HepG2 (cell line): ENCODE measurements around the gene CCDC85C. TPM values are rescaled to one million over a fixed set of nuclear protein-coding genes. Genes with fewer than 3 reads are reported as not detected.

Experiments
- ATAC-seq: fragments of 200-7000 bp; cut with Tn5 transposase; 3 replicates; pipeline ENCODE4 v1.9.1; 2020; ENCODE audit warnings: mild to moderate bottlenecking, moderate library complexity
- BruUV-seq: library from RNA; stranded (reverse); fragments of 400-500 nt; replicated peaks from 2 replicates; lab custom pipeline; 2021; lab: Mats Ljungman, UMichigan
- CTCF ChIA-PET: fragments of 300-600 bp; formaldehyde crosslinking; extraction: SDS; loops from one replicate; lab custom pipeline; 2021; ENCODE audit warnings: low total read pairs, inconsistent platforms, low intra/inter-chr PET ratio; lab: Yijun Ruan, JAX
- POLR2A ChIA-PET: fragments of 350-600 bp; sonication (Branson Sonifier 250); formaldehyde crosslinking; loops from one replicate; lab custom pipeline; 2020; ENCODE audit warnings: antibody characterized with exemption, inconsistent platforms; lab: Yijun Ruan, JAX
- DNase-seq: peaks from one replicate; pipeline ENCODE4 v3.0.0-alpha.2; 2015; ENCODE audit warnings: low spot score
- FAIRE-seq: peaks from 3 replicates; lab custom pipeline; 2011; peaks lifted over from hg19 to GRCh38; lab: Jason Lieb, UNC
- H2AFZ ChIP-seq: one replicate; pipeline ENCODE4 v1.6.1; 2011; ENCODE audit warnings: low read length, inconsistent platforms
- H3K27ac ChIP-seq: fragments of 300-600 bp; 3 replicates; pipeline ENCODE4 v1.8.0; 2011; ENCODE audit warnings: mixed run types, mild to moderate bottlenecking, mixed read lengths, low read length, inconsistent platforms; ENCODE audit not compliant: insufficient read depth; ENCODE audit errors: extremely low read length
- H3K27me3 ChIP-seq, 2 experiments: fragments of 200-600 bp in 1 of 2; 2 replicates in 1 of 2; 3 replicates in 1 of 2; pipeline versions ENCODE4 v1.6.0 to v1.8.0; 2011; ENCODE audit warnings: low read length in 2 of 2, mild to moderate bottlenecking in 2 of 2, moderate library complexity in 2 of 2, inconsistent platforms in 1 of 2; ENCODE audit not compliant: insufficient read depth in 2 of 2, control insufficient read depth in 1 of 2
- H3K36me3 ChIP-seq, 2 experiments: fragments of 200-600 bp in 1 of 2; replicated peaks in 1 of 2; 2 replicates in 1 of 2; 3 replicates in 1 of 2; pipeline versions ENCODE4 v1.5.1 to v1.8.0; 2011; ENCODE audit warnings: low read length in 2 of 2, inconsistent platforms in 1 of 2; ENCODE audit not compliant: insufficient read depth in 2 of 2, control insufficient read depth in 1 of 2
- H3K4me1 ChIP-seq: 2 replicates; pipeline ENCODE4 v1.5.1; 2012; ENCODE audit warnings: low read length, inconsistent platforms; ENCODE audit not compliant: insufficient read depth
- H3K4me2 ChIP-seq: 2 replicates; pipeline ENCODE4 v1.6.0; 2011; ENCODE audit warnings: low read depth, low read length, inconsistent platforms
- H3K4me3 ChIP-seq, 3 experiments: fragments of 200-600 bp in 1 of 3; sonication (generic), shearing (Covaris generic) in 1 of 3; replicated peaks in 1 of 3; 2 replicates each; pipeline ENCODE4 v1.5.1; 2011 to 2016; ENCODE audit warnings: low read length in 3 of 3, inconsistent platforms in 2 of 3, low read depth in 2 of 3, mild to moderate bottlenecking in 2 of 3, control low read depth in 1 of 3, mixed read lengths in 1 of 3; ENCODE audit not compliant: insufficient read depth in 1 of 3
- H3K79me2 ChIP-seq: one replicate; pipeline ENCODE4 v1.6.1; 2011; ENCODE audit warnings: low read length, inconsistent platforms; ENCODE audit not compliant: insufficient read depth
- H3K9ac ChIP-seq: 2 replicates; pipeline ENCODE4 v1.6.0; 2011; ENCODE audit warnings: mild to moderate bottlenecking, low read depth, low read length, inconsistent platforms; ENCODE audit not compliant: insufficient read depth
- H3K9me3 ChIP-seq: 2 replicates; pipeline ENCODE4 v1.5.1; 2012; ENCODE audit warnings: mild to moderate bottlenecking, low read length
- H4K20me1 ChIP-seq: 2 replicates; pipeline ENCODE4 v1.6.0; 2011; ENCODE audit warnings: inconsistent platforms, mild to moderate bottlenecking, low read length, moderate library complexity; ENCODE audit not compliant: insufficient read depth
- AGO2 ChIP-seq: fragments of 200-400 bp; formaldehyde crosslinking; optimal IDR thresholded peaks from 2 replicates; pipeline ENCODE3; 2017; ENCODE audit warnings: mild to moderate bottlenecking, low read depth, low read length, moderate library complexity
- GATAD2A ChIP-seq: IDR thresholded peaks from 2 replicates; pipeline ENCODE4 v1.6.1; 2016
- KDM5B ChIP-seq: sonication (generic); formaldehyde crosslinking; IDR thresholded peaks from 2 replicates; pipeline ENCODE4 v1.4.0; 2020; ENCODE audit warnings: missing genetic modification reagents, mild to moderate bottlenecking, borderline replicate concordance
- MYC ChIP-seq: sonication (generic); formaldehyde crosslinking; IDR thresholded peaks from 2 replicates; pipeline ENCODE4 v1.9.0; 2021; ENCODE audit warnings: missing genetic modification reagents, borderline replicate concordance
- ZBTB38 ChIP-seq: sonication (generic); formaldehyde crosslinking; IDR thresholded peaks from 2 replicates; pipeline ENCODE4 v1.5.1; 2020; ENCODE audit warnings: mild to moderate bottlenecking, missing genetic modification reagents
- WGBS: methylation state at CpG from one replicate; pipeline ENCODE4 v1.1.6; 2017; ENCODE audit warnings: low lambda C conversion rate; 5-methylcytosine and 5-hydroxymethylcytosine counted together
- in situ Hi-C: cut with HindIII; loops from 2 replicates; pipeline ENCODE4 v1.10.0; 2017; ENCODE audit warnings: low pct_unique_long_range_greater_than_20kb; ENCODE audit not compliant: extremely low pct_ligation_motif_present
- intact Hi-C: fragments of 100-400 bp; cut with micrococcal nuclease; formaldehyde crosslinking; loops from one replicate; pipeline ENCODE4 v1.10.0; 2022; ENCODE audit not compliant: unreplicated experiment
- polyA plus RNA-seq, 8 experiments: library from polyadenylated mRNA; depleted of rRNA in 3 of 8; stranded (reverse) in 7 of 8; unstranded in 1 of 8; fragments of >200 nt; fragmentation: Illumina TruSeq in 4 of 8; extraction: Trizol in 4 of 8; gene quantifications; 2 replicates each; pipeline versions ENCODE4 v1.2.1 to v1.2.3, GENCODE V29; 2011 to 2016; ENCODE audit warnings: low read depth in 4 of 8, missing spikeins in 1 of 8, mixed read lengths in 1 of 8; ENCODE audit not compliant: insufficient read depth in 1 of 8
- total RNA-seq, 5 experiments: library from RNA; depleted of rRNA; stranded (reverse); fragments of >200 nt; fragmentation: Illumina TruSeq; extraction: Trizol; gene quantifications; 2 replicates each; pipeline ENCODE4 v1.2.3, GENCODE V29; 2016; ENCODE audit warnings: low read depth in 1 of 5
- TF ChIP-seq, protein P1 (sequence below): sonication (generic); formaldehyde crosslinking; IDR thresholded peaks from 2 replicates; pipeline ENCODE4 v1.5.0; 2020; ENCODE audit warnings: missing genetic modification reagents
- TF ChIP-seq, protein P2 (sequence below): sonication (generic); formaldehyde crosslinking; IDR thresholded peaks from 2 replicates; pipeline ENCODE4 v1.4.0; 2020; ENCODE audit warnings: missing genetic modification reagents
- TF ChIP-seq, protein P3 (sequence below): sonication (generic); formaldehyde crosslinking; IDR thresholded peaks from 2 replicates; pipeline ENCODE4 v1.5.1; 2020; ENCODE audit warnings: mild to moderate bottlenecking, missing genetic modification reagents, moderate library complexity
- TF ChIP-seq, protein P4 (sequence below): sonication (generic); formaldehyde crosslinking; IDR thresholded peaks from 2 replicates; pipeline ENCODE4 v1.4.0; 2020; ENCODE audit warnings: missing genetic modification reagents
- TF ChIP-seq, protein P5 (sequence below): sonication (generic); formaldehyde crosslinking; IDR thresholded peaks from 2 replicates; pipeline ENCODE4 v1.8.0; 2022; ENCODE audit warnings: mild to moderate bottlenecking, missing genetic modification reagents

Gene CCDC85C
- total and polyA plus RNA-seq, 2 of the 13 experiments (the other 11 are each of a cell fraction or from before 2014, with no cell fraction given): 18.8 to 43.8 TPM

DNA sequence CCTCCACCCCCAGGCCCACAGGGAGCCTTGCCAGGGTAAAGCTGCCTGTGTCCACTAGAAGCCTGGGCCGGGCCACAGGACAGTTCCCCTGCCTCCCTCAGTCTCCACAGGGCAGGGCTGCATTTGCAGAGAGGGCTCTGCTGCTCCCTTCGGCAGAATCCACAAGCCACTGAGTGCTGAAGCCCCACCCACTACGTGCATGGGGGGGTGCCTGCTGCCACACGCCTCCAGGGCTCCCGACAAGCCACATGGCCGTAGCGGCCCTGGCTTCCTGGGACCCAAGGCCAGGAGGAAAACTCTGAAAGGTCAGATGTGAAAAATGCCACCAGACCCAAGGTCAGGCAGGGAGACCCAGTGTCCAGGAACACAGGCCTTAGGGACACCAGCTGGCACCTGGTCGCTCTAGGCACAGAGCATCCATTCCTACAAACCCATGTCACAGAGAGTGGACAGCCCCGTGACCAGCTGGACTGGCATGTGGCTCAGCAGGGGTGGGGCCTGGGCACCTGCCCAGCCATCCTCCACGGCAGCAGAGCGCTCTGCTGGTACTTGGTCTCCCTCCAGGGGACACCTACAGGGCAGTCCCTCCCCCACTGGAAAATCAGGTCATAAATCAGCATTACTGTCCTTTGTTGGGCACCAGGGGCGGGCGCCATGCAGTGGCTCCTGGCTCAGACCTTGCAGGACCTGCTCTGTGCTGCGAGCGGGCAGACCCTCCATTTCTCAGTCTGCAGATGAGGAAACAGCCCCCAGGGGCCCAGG, 42.9 kb downstream of the CCDC85C start:
- peaks cover 12% of the 10 kb centered on the region for H4K20me1 ChIP-seq
- H3K4me1 ChIP-seq: peaks cover 90% of the 10 kb centered on the region
- no peak for DNase-seq
- H3K36me3 ChIP-seq: peaks cover 0 to 3% of the 10 kb centered on the region in 2 experiments; a peak in 2 of 5 replicates
- 90% methylated on average over 8 of the region's 15 CpGs for WGBS
- no peak for ATAC-seq
- no TSS peak for BruUV-seq
- no peak overlapping the region for H3K4me3 ChIP-seq
- in situ Hi-C loops (no loop called here), intact Hi-C loops (loop anchor here (5.0 kb wide), 1 partner anchor 66 kb away; no protein-coding TSS in a partner anchor)
- H3K79me2 ChIP-seq: peaks cover 94% of the 10 kb centered on the region
- H3K9me3 ChIP-seq: no peaks in the 10 kb centered on the region
- ChIA-PET POLR2A (no interaction called here), CTCF (no interaction called here)
- H3K27me3 ChIP-seq: no peaks in the 10 kb centered on the region
- H3K4me2 ChIP-seq: no peak overlapping the region
- peak overlapping the region; percentile 4 for H3K27ac ChIP-seq
- FAIRE-seq: no peak
- H2AFZ ChIP-seq: no peak overlapping the region
- H3K9ac ChIP-seq: no peak overlapping the region
- peak; percentile 97 for TF ChIP-seq ZBTB38 (CRISPR knock-in tag)
- TF ChIP-seq KDM5B (CRISPR knock-in tag): no peak
- TF ChIP-seq MYC: peak; percentile 55; the same call in 1 of the 2 replicates
- TF ChIP-seq, protein P1, sequence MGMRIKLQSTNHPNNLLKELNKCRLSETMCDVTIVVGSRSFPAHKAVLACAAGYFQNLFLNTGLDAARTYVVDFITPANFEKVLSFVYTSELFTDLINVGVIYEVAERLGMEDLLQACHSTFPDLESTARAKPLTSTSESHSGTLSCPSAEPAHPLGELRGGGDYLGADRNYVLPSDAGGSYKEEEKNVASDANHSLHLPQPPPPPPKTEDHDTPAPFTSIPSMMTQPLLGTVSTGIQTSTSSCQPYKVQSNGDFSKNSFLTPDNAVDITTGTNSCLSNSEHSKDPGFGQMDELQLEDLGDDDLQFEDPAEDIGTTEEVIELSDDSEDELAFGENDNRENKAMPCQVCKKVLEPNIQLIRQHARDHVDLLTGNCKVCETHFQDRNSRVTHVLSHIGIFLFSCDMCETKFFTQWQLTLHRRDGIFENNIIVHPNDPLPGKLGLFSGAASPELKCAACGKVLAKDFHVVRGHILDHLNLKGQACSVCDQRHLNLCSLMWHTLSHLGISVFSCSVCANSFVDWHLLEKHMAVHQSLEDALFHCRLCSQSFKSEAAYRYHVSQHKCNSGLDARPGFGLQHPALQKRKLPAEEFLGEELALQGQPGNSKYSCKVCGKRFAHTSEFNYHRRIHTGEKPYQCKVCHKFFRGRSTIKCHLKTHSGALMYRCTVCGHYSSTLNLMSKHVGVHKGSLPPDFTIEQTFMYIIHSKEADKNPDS (CRISPR knock-in tag): no peak
- peak; percentile 34 for TF ChIP-seq AGO2
- TF ChIP-seq, protein P2, sequence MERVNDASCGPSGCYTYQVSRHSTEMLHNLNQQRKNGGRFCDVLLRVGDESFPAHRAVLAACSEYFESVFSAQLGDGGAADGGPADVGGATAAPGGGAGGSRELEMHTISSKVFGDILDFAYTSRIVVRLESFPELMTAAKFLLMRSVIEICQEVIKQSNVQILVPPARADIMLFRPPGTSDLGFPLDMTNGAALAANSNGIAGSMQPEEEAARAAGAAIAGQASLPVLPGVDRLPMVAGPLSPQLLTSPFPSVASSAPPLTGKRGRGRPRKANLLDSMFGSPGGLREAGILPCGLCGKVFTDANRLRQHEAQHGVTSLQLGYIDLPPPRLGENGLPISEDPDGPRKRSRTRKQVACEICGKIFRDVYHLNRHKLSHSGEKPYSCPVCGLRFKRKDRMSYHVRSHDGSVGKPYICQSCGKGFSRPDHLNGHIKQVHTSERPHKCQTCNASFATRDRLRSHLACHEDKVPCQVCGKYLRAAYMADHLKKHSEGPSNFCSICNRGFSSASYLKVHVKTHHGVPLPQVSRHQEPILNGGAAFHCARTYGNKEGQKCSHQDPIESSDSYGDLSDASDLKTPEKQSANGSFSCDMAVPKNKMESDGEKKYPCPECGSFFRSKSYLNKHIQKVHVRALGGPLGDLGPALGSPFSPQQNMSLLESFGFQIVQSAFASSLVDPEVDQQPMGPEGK (CRISPR knock-in tag): peak; percentile 43; the same call in 1 of the 2 replicates
- TF ChIP-seq, protein P3, sequence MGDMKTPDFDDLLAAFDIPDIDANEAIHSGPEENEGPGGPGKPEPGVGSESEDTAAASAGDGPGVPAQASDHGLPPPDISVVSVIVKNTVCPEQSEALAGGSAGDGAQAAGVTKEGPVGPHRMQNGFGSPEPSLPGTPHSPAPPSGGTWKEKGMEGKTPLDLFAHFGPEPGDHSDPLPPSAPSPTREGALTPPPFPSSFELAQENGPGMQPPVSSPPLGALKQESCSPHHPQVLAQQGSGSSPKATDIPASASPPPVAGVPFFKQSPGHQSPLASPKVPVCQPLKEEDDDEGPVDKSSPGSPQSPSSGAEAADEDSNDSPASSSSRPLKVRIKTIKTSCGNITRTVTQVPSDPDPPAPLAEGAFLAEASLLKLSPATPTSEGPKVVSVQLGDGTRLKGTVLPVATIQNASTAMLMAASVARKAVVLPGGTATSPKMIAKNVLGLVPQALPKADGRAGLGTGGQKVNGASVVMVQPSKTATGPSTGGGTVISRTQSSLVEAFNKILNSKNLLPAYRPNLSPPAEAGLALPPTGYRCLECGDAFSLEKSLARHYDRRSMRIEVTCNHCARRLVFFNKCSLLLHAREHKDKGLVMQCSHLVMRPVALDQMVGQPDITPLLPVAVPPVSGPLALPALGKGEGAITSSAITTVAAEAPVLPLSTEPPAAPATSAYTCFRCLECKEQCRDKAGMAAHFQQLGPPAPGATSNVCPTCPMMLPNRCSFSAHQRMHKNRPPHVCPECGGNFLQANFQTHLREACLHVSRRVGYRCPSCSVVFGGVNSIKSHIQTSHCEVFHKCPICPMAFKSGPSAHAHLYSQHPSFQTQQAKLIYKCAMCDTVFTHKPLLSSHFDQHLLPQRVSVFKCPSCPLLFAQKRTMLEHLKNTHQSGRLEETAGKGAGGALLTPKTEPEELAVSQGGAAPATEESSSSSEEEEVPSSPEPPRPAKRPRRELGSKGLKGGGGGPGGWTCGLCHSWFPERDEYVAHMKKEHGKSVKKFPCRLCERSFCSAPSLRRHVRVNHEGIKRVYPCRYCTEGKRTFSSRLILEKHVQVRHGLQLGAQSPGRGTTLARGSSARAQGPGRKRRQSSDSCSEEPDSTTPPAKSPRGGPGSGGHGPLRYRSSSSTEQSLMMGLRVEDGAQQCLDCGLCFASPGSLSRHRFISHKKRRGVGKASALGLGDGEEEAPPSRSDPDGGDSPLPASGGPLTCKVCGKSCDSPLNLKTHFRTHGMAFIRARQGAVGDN: peak; percentile 75
- TF ChIP-seq, protein P4, sequence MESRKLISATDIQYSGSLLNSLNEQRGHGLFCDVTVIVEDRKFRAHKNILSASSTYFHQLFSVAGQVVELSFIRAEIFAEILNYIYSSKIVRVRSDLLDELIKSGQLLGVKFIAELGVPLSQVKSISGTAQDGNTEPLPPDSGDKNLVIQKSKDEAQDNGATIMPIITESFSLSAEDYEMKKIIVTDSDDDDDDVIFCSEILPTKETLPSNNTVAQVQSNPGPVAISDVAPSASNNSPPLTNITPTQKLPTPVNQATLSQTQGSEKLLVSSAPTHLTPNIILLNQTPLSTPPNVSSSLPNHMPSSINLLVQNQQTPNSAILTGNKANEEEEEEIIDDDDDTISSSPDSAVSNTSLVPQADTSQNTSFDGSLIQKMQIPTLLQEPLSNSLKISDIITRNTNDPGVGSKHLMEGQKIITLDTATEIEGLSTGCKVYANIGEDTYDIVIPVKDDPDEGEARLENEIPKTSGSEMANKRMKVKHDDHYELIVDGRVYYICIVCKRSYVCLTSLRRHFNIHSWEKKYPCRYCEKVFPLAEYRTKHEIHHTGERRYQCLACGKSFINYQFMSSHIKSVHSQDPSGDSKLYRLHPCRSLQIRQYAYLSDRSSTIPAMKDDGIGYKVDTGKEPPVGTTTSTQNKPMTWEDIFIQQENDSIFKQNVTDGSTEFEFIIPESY (CRISPR knock-in tag): peak; percentile 90
- TF ChIP-seq, protein P5, sequence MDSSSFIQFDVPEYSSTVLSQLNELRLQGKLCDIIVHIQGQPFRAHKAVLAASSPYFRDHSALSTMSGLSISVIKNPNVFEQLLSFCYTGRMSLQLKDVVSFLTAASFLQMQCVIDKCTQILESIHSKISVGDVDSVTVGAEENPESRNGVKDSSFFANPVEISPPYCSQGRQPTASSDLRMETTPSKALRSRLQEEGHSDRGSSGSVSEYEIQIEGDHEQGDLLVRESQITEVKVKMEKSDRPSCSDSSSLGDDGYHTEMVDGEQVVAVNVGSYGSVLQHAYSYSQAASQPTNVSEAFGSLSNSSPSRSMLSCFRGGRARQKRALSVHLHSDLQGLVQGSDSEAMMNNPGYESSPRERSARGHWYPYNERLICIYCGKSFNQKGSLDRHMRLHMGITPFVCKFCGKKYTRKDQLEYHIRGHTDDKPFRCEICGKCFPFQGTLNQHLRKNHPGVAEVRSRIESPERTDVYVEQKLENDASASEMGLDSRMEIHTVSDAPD (CRISPR knock-in tag): no peak
- 0 out of 2 replicates have a peak, but pooled peaks have one; percentile 25 for TF ChIP-seq GATAD2A (CRISPR knock-in tag)
